GM18498 (cell line): ENCODE measurements around the gene RAPSN.

Experiments used
- ATAC-seq: cut with Tn5 transposase; IDR thresholded peaks from one replicate; pipeline ENCODE4 v1.9.1; 2021; ENCODE audit warnings: mild to moderate bottlenecking, moderate library complexity; ENCODE audit not compliant: unreplicated experiment

Gene RAPSN

GRCh38 chr11:47409440-47410369 lies 39.2 kb downstream of the RAPSN start:
- ATAC-seq, result no peak

GRCh38 chr11:47408598-47409439 lies 40.1 kb downstream of the RAPSN start:
- ATAC-seq, result no peak

GRCh38 chr11:47407746-47408590 lies 41.0 kb downstream of the RAPSN start, which contains the start of gene SLC39A13:
Gene SLC39A13 (plus strand): TSS chr11:47408590. CDS start chr11:47410095, 1,505 bp downstream.
- peak; percentile 85 for ATAC-seq

- ATAC-seq, result no peak
These were observed 41.8 kb downstream of the RAPSN start for GRCh38 chr11:47406896-47407745.

GRCh38 chr11:47403571-47403970 lies 45.4 kb downstream of the RAPSN start:
- no peak for ATAC-seq

GRCh38 chr11:47403135-47403534 lies 45.8 kb downstream of the RAPSN start:
- no peak for ATAC-seq

- peak; percentile 77 for ATAC-seq
These were observed 48.1 kb downstream of the RAPSN start for GRCh38 chr11:47400768-47401279.

- ATAC-seq, result peak; percentile 49
These were observed 48.8 kb downstream of the RAPSN start for GRCh38 chr11:47399860-47400767.

GRCh38 chr11:47398551-47398950 lies 50.4 kb downstream of the RAPSN start:
- no peak for ATAC-seq

GRCh38 chr11:47398011-47398410 lies 50.9 kb downstream of the RAPSN start:
- no peak for ATAC-seq

GRCh38 chr11:47396049-47396320 lies 53.0 kb downstream of the RAPSN start:
- ATAC-seq, result no peak

GRCh38 chr11:47395223-47396048 lies 53.5 kb downstream of the RAPSN start:
- ATAC-seq, result peak; percentile 2

- peak; percentile 58 for ATAC-seq
These were observed 54.4 kb downstream of the RAPSN start for GRCh38 chr11:47394322-47395222.

GRCh38 chr11:47394050-47394321 lies 55.0 kb downstream of the RAPSN start:
- no peak for ATAC-seq

- no peak for ATAC-seq
These were observed 55.5 kb downstream of the RAPSN start for GRCh38 chr11:47393163-47394049.

- no peak for ATAC-seq
These were observed 56.3 kb downstream of the RAPSN start for GRCh38 chr11:47392546-47393162.
